Suppressor macrophage treated with lipopolysaccharide for 4 hours (primary cell): ENCODE data around the gene DCLK3.

Experiments
- DNase-seq: peaks from one replicate; pipeline ENCODE4 v3.0.0-alpha.2; 2020

DCLK3 gene

DNA sequence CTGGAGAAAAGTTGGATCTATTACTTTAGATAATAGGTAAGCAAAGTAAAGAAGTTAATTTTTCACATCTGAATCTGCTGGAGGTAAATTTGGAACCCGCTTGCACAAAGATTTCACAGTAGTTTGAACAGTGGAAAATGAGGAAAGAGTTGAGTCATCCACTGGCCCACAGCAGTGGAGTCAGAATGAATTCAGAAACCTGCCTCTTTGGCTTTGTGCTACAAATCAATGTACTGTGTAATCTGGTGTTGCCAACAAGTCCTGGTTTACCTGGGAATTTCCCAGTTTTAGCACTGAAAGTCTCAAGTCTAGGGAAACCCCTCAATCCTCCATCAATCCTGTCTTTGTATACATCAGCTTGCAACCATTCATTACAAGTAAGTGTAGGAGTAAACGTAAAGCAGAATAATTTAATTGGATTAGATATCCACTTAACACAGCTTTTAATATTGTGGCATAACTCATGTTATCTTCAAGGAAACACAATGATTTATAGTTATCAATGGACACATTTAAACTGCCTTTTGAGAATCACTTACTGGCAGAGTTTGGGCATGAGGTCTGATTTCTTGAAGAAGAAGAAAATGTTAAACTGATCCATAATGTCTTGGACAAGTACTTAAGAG lies 100.6 kb downstream of the DCLK3 start:
- no peak for DNase-seq

DNA sequence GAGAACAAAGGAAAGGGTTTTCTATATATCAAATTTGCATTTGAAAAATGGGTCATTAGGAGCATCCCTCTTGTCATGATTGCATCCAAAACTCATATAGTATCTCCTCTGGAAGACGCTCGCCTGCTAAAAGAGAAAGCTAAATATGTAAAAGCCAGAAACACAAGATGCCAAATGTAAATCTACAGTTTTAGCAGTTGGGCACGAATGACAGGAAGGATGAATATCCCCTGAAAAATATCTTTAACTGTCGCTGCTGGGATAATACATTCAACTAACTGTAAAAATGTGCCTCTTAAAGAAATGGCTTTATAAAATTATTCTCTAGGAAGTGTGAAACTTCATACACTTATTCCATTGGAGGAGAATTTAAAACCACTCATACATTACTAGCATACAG lies 101.7 kb downstream of the DCLK3 start:
- no peak for DNase-seq
